SK-N-SH (cell line): ENCODE data around the gene DOCK6. TPM values are rescaled to one million over a fixed set of nuclear protein-coding genes. Genes with fewer than 3 reads are reported as not detected.
A peak's percentile ranks its signal among the peaks of the same experiment; 100 is the strongest.

ENCODE experiments used
- CTCF ChIA-PET: fragments of 300-600, 350-600 bp; formaldehyde crosslinking; extraction: SDS; loops from one replicate; lab custom pipeline; 2021; lab: Yijun Ruan, JAX
- POLR2A ChIA-PET: fragments of 350-600 bp; sonication (Branson Sonifier 250); formaldehyde crosslinking; extraction: SDS; loops from one replicate; lab custom pipeline; 2020; ENCODE audit warnings: antibody characterized with exemption, inconsistent platforms; lab: Yijun Ruan, JAX
- DNase-seq: peaks from one replicate; pipeline ENCODE4 v3.0.0; 2012
- H2AFZ ChIP-seq: fragments of 200-600 bp; sonication (generic); 2 replicates; pipeline ENCODE4 v1.8.1; 2016; ENCODE audit warnings: antibody characterized with exemption, mild to moderate bottlenecking, low read depth
- H3F3A ChIP-seq: fragments of 200-600 bp; sonication (generic); replicated peaks from 2 replicates; pipeline ENCODE3; 2016; ENCODE audit warnings: antibody characterized with exemption, mild to moderate bottlenecking; ENCODE audit not compliant: insufficient read depth
- H3K27ac ChIP-seq, 2 experiments: fragments of 200-500 bp in 1 of 2; fragments of 200-600 bp in 1 of 2; sonication (Bioruptor generic) in 1 of 2; sonication (generic), shearing (Covaris generic) in 1 of 2; 2 replicates each; pipeline versions ENCODE4 v1.5.1 to v1.6.1; 2014 to 2016; ENCODE audit warnings: low read depth in 2 of 2, inconsistent platforms in 1 of 2, low read length in 1 of 2, mild to moderate bottlenecking in 1 of 2, mixed read lengths in 1 of 2
- H3K27me3 ChIP-seq: fragments of 200-600 bp; sonication (generic), shearing (Covaris generic); 2 replicates; pipeline ENCODE4 v1.6.1; 2016; ENCODE audit warnings: mixed run types; ENCODE audit not compliant: insufficient read depth
- H3K36me3 ChIP-seq, 2 experiments: fragments of 200-500 bp in 1 of 2; fragments of 200-600 bp in 1 of 2; sonication (Bioruptor generic) in 1 of 2; sonication (generic) in 1 of 2; replicated peaks in 1 of 2; 2 replicates each; pipeline versions ENCODE3 to v1.5.1; 2014 to 2016; ENCODE audit warnings: low read length in 1 of 2, mild to moderate bottlenecking in 1 of 2; ENCODE audit not compliant: insufficient read depth in 2 of 2, control insufficient read depth in 1 of 2
- H3K4me1 ChIP-seq, 2 experiments: fragments of 200-500 bp in 1 of 2; fragments of 200-600 bp in 1 of 2; sonication (Bioruptor generic) in 1 of 2; sonication (generic), shearing (Covaris generic) in 1 of 2; 2 replicates each; pipeline versions ENCODE4 v1.5.1 to v1.6.1; 2014 to 2016; ENCODE audit warnings: low read depth in 1 of 2, low read length in 1 of 2, mixed run types in 1 of 2; ENCODE audit not compliant: insufficient read depth in 2 of 2, control insufficient read depth in 1 of 2
- H3K4me2 ChIP-seq: fragments of 200-600 bp; sonication (generic), shearing (Covaris generic); 2 replicates; pipeline ENCODE4 v1.6.1; 2017; ENCODE audit warnings: mixed run types
- H3K4me3 ChIP-seq, 2 experiments: fragments of 200-500 bp in 1 of 2; fragments of 200-600 bp in 1 of 2; sonication (Bioruptor generic) in 1 of 2; sonication (generic), shearing (Covaris generic) in 1 of 2; 2 replicates each; pipeline versions ENCODE4 v1.5.1 to v1.8.1; 2014 to 2016; ENCODE audit warnings: low read depth in 2 of 2, inconsistent platforms in 1 of 2, low read length in 1 of 2, mild to moderate bottlenecking in 1 of 2, mixed read lengths in 1 of 2, moderate library complexity in 1 of 2
- H3K79me2 ChIP-seq: fragments of 200-600 bp; sonication (generic); 2 replicates; pipeline ENCODE4 v1.8.1; 2017; ENCODE audit warnings: mild to moderate bottlenecking; ENCODE audit not compliant: insufficient read depth
- H3K9ac ChIP-seq: fragments of 200-600 bp; sonication (generic); 2 replicates; pipeline ENCODE4 v1.6.1; 2017; ENCODE audit warnings: mixed run types
- H3K9me2 ChIP-seq: fragments of 200-600 bp; sonication (generic); 2 replicates; pipeline ENCODE4 v1.6.1; 2017; ENCODE audit warnings: mixed run types
- H3K9me3 ChIP-seq: fragments of 200-600 bp; sonication (generic); 2 replicates; pipeline ENCODE4 v1.6.1; 2017; ENCODE audit warnings: mixed run types, mild to moderate bottlenecking, moderate library complexity
- H4K20me1 ChIP-seq: fragments of 200-600 bp; sonication (generic); 2 replicates; pipeline ENCODE4 v1.6.1; 2017; ENCODE audit warnings: mild to moderate bottlenecking, mixed run types; ENCODE audit not compliant: insufficient read depth
- EP300 ChIP-seq, 2 experiments: IDR thresholded peaks; 2 replicates each; pipeline versions ENCODE4 v1.4.0 to v1.6.1; 2012; ENCODE audit warnings: borderline replicate concordance in 1 of 2, low read depth in 1 of 2, low read length in 1 of 2
- FOXJ3 ChIP-seq: sonication (generic); formaldehyde crosslinking; IDR thresholded peaks from 2 replicates; pipeline ENCODE4 v1.5.1; 2020; ENCODE audit warnings: mild to moderate bottlenecking, missing genetic modification reagents
- MXI1 ChIP-seq: IDR thresholded peaks from 2 replicates; pipeline ENCODE4 v1.6.1; 2012; ENCODE audit warnings: mild to moderate bottlenecking, low read depth, low read length, improper control_type of control experiment
- NFIC ChIP-seq: IDR thresholded peaks from 2 replicates; pipeline ENCODE4 v1.4.0; 2012; ENCODE audit warnings: borderline replicate concordance
- POLR2AphosphoS5 ChIP-seq: IDR thresholded peaks from 2 replicates; pipeline ENCODE4 v1.6.1; 2012; ENCODE audit warnings: low read depth, low read length
- RAD21 ChIP-seq: IDR thresholded peaks from 2 replicates; pipeline ENCODE4 v1.6.1; 2012; ENCODE audit warnings: mild to moderate bottlenecking, low read length
- REST ChIP-seq: IDR thresholded peaks from 2 replicates; pipeline ENCODE4 v1.6.1; 2012; ENCODE audit warnings: mild to moderate bottlenecking, low read depth, low read length, moderate library complexity
- RXRA ChIP-seq: IDR thresholded peaks from 2 replicates; pipeline ENCODE4 v1.4.0; 2012; ENCODE audit warnings: low read depth, mild to moderate bottlenecking, borderline replicate concordance
- SMC3 ChIP-seq: IDR thresholded peaks from 2 replicates; pipeline ENCODE4 v1.6.1; 2012; ENCODE audit warnings: low read depth, low read length, improper control_type of control experiment
- TAF1 ChIP-seq: IDR thresholded peaks from 2 replicates; pipeline ENCODE4 v1.6.1; 2012; ENCODE audit warnings: low read depth, mild to moderate bottlenecking, low read length, moderate library complexity, borderline replicate concordance
- USF2 ChIP-seq: fragments of 150-350 bp; IDR thresholded peaks from 2 replicates; pipeline ENCODE4 v1.6.1; 2017; ENCODE audit warnings: antibody characterized with exemption, low read length, low read depth, borderline replicate concordance
- WGBS: methylation state at CpG from one replicate; pipeline ENCODE4 v1.1.6; 2017; ENCODE audit warnings: low lambda C conversion rate; 5-methylcytosine and 5-hydroxymethylcytosine counted together
- polyA plus RNA-seq, 3 experiments: library from polyadenylated mRNA; depleted of rRNA; stranded (reverse); fragments of >200 nt; gene quantifications; 2 replicates each; pipeline ENCODE4 v1.2.3, GENCODE V29; 2012
- TF ChIP-seq, protein P1 (sequence below): IDR thresholded peaks from 2 replicates; pipeline ENCODE4 v1.4.0; 2012; ENCODE audit warnings: low read depth, borderline replicate concordance
- TF ChIP-seq, protein P2 (sequence below): IDR thresholded peaks from 2 replicates; pipeline ENCODE4 v1.4.0; 2012; ENCODE audit warnings: low read depth, borderline replicate concordance
- TF ChIP-seq, protein P3 (sequence below): IDR thresholded peaks from 2 replicates; pipeline ENCODE4 v1.4.0; 2012; ENCODE audit warnings: low read depth
- TF ChIP-seq, protein P4 (sequence below): IDR thresholded peaks from 2 replicates; pipeline ENCODE4; 2012

The DOCK6 gene
- polyA plus RNA-seq, 1 of the 3 experiments (the other 2 are of a cell fraction), result 18.3 TPM

GRCh38 chr19:11269408-11269807 lies 7.1 kb upstream of the DOCK6 start:
- H3K4me2 ChIP-seq, result peak overlapping the region; percentile 25; the same call in 1 of the 2 replicates
- H3K4me1 ChIP-seq, result peaks cover 9 to 10% of the 10 kb centered on the region in 2 experiments; a peak in 1 of 4 replicates
- peak overlapping the region; percentile 35; the same call in 1 of the 2 replicates for H3K9ac ChIP-seq
- CTCF ChIA-PET, result interaction anchor here (1.0 kb wide), 1 partner anchor 12 kb away, joined by 3 read pairs; no protein-coding TSS in a partner anchor
- no peaks in the 10 kb centered on the region for H3K27me3 ChIP-seq
- no peak for TF ChIP-seq FOXJ3
- TF ChIP-seq, protein P1, sequence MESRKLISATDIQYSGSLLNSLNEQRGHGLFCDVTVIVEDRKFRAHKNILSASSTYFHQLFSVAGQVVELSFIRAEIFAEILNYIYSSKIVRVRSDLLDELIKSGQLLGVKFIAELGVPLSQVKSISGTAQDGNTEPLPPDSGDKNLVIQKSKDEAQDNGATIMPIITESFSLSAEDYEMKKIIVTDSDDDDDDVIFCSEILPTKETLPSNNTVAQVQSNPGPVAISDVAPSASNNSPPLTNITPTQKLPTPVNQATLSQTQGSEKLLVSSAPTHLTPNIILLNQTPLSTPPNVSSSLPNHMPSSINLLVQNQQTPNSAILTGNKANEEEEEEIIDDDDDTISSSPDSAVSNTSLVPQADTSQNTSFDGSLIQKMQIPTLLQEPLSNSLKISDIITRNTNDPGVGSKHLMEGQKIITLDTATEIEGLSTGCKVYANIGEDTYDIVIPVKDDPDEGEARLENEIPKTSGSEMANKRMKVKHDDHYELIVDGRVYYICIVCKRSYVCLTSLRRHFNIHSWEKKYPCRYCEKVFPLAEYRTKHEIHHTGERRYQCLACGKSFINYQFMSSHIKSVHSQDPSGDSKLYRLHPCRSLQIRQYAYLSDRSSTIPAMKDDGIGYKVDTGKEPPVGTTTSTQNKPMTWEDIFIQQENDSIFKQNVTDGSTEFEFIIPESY, result no peak
- TF ChIP-seq, protein P2, sequence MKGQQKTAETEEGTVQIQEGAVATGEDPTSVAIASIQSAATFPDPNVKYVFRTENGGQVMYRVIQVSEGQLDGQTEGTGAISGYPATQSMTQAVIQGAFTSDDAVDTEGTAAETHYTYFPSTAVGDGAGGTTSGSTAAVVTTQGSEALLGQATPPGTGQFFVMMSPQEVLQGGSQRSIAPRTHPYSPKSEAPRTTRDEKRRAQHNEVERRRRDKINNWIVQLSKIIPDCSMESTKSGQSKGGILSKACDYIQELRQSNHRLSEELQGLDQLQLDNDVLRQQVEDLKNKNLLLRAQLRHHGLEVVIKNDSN, result no peak
- TF ChIP-seq POLR2AphosphoS5, result no peak
- TF ChIP-seq EP300 (IDR thresholded peaks at IDR 0.05; ENCODE audit: borderline replicate concordance in 1 of 2, low read depth in 1 of 2, low read length in 1 of 2), result no peak
- 0 out of 2 replicates have a peak, but pooled peaks have one; percentile 45 for TF ChIP-seq NFIC
- TF ChIP-seq MXI1, result no peak
- TF ChIP-seq, protein P3, sequence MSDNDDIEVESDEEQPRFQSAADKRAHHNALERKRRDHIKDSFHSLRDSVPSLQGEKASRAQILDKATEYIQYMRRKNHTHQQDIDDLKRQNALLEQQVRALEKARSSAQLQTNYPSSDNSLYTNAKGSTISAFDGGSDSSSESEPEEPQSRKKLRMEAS, result no peak
- no peak for TF ChIP-seq SMC3
- TF ChIP-seq TAF1, result no peak
- TF ChIP-seq REST, result no peak
- TF ChIP-seq, protein P4, sequence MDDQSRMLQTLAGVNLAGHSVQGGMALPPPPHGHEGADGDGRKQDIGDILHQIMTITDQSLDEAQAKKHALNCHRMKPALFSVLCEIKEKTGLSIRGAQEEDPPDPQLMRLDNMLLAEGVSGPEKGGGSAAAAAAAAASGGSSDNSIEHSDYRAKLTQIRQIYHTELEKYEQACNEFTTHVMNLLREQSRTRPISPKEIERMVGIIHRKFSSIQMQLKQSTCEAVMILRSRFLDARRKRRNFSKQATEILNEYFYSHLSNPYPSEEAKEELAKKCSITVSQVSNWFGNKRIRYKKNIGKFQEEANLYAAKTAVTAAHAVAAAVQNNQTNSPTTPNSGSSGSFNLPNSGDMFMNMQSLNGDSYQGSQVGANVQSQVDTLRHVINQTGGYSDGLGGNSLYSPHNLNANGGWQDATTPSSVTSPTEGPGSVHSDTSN, result peak; percentile 68
- TF ChIP-seq USF2, result no peak
- TF ChIP-seq RAD21, result no peak
- no peak; the same call in 1 of the 2 replicates for TF ChIP-seq RXRA
- TF ChIP-seq, all 33 proteins: peak for 2
- H4K20me1 ChIP-seq, result no peaks in the 10 kb centered on the region
- no peaks in the 10 kb centered on the region for H3K9me3 ChIP-seq
- H3K36me3 ChIP-seq, result no peaks in the 10 kb centered on the region
- peaks cover 4% of the 10 kb centered on the region for H3F3A ChIP-seq
- H2AFZ ChIP-seq, result peak overlapping the region; percentile 77
- H3K79me2 ChIP-seq, result no peaks in the 10 kb centered on the region
- WGBS, result 45% methylated on average over 7 of the region's 7 CpGs
- peak overlapping the region; percentile 56 to 66 for H3K27ac ChIP-seq
- no peak overlapping the region for H3K4me3 ChIP-seq
- no peak for DNase-seq
- POLR2A ChIA-PET, result no interaction called here
- no peaks in the 10 kb centered on the region for H3K9me2 ChIP-seq
